Stimulated activated CD4-positive, alpha-beta T cell treated with anti-CD3 and anti-CD28 coated beads, Interleukin-12 subunit alpha, Interleukin-12 subunit beta, amount 100 ng/mL, for 48 hours (primary cell): ENCODE results near the gene SAFB2.
A peak's percentile ranks its signal among the peaks of the same experiment; 100 is the strongest.
"Not testable (repeated sequence)": the region's sequence is repeated elsewhere in the genome, so short reads cannot be mapped to it uniquely, and the experiment has no call there.

Source experiments
- DNase-seq, 3 donors: peaks; one replicate each; pipeline ENCODE4 v3.0.0-alpha.2; 2020; ENCODE audit warnings: low read depth in 2 of 3, low spot score in 1 of 3

Gene SAFB2

GRCh38 chr19:5632657-5633056 lies 10.1 kb upstream of the SAFB2 start:
- no peak for DNase-seq

- no peak for DNase-seq
These were observed 9.7 kb upstream of the SAFB2 start for GRCh38 chr19:5632241-5632612.

- DNase-seq = no peak
These were observed 9.1 kb upstream of the SAFB2 start for GRCh38 chr19:5631567-5632240.

- DNase-seq = no peak
These were observed 6.4 kb upstream of the SAFB2 start for GRCh38 chr19:5628919-5629481.

- no peak for DNase-seq
These were observed 5.9 kb upstream of the SAFB2 start for GRCh38 chr19:5628461-5628860.

- DNase-seq = peak; percentile 28 to 47 (median 32)
These were observed 4.9 kb upstream of the SAFB2 start for GRCh38 chr19:5627395-5627904.

GRCh38 chr19:5625641-5626040 lies 3.1 kb upstream of the SAFB2 start:
- no peak for DNase-seq

- no peak for DNase-seq
These were observed 2.2 kb upstream of the SAFB2 start for GRCh38 chr19:5624741-5625278.

- DNase-seq = no peak
These were observed 1.6 kb upstream of the SAFB2 start for GRCh38 chr19:5624018-5624663.

GRCh38 chr19:5623397-5624017 lies 931 bp upstream of the SAFB2 start:
- no peak for DNase-seq

GRCh38 chr19:5621945-5622464 lies 571 bp downstream of the SAFB2 start:
- no peak for DNase-seq

- no peak for DNase-seq
These were observed 1.1 kb downstream of the SAFB2 start for GRCh38 chr19:5621311-5621944.

GRCh38 chr19:5619946-5620345 lies 2.6 kb downstream of the SAFB2 start:
- DNase-seq = no peak

- no peak for DNase-seq
These were observed 4.0 kb downstream of the SAFB2 start for GRCh38 chr19:5618591-5618990.

- DNase-seq = no peak
These were observed 5.5 kb downstream of the SAFB2 start for GRCh38 chr19:5617080-5617479.

GRCh38 chr19:5615756-5616327 lies 6.7 kb downstream of the SAFB2 start:
- DNase-seq = no peak

GRCh38 chr19:5612891-5613865 lies 9.4 kb downstream of the SAFB2 start:
- DNase-seq = no peak

GRCh38 chr19:5609881-5610448 lies 12.6 kb downstream of the SAFB2 start:
- DNase-seq = no peak

GRCh38 chr19:5608766-5609165 lies 13.8 kb downstream of the SAFB2 start:
- not testable (repeated sequence) for DNase-seq
